Ecto neural progenitor cell (in vitro differentiated cells): Measurements from ENCODE around the gene GAMT.

ENCODE experiments used
- DNase-seq: peaks from one replicate; pipeline ENCODE4 v3.0.0-alpha.2; 2018; ENCODE audit warnings: low spot score

Gene GAMT

DNA sequence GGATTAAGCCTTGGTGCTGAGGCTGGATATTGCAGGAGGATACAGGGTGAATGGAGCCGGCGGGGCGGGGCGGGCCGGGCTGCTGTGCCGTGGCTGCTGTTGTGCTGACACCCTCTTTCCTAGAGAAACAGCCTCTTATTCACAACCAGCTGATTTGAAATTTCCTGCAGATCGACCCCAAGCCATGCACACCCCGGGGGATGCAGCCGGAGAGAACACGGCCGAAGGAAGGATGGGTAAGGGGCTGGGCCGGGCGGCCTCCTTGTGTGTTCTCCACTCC, 17.1 kb upstream of the GAMT start:
- no peak for DNase-seq

DNA sequence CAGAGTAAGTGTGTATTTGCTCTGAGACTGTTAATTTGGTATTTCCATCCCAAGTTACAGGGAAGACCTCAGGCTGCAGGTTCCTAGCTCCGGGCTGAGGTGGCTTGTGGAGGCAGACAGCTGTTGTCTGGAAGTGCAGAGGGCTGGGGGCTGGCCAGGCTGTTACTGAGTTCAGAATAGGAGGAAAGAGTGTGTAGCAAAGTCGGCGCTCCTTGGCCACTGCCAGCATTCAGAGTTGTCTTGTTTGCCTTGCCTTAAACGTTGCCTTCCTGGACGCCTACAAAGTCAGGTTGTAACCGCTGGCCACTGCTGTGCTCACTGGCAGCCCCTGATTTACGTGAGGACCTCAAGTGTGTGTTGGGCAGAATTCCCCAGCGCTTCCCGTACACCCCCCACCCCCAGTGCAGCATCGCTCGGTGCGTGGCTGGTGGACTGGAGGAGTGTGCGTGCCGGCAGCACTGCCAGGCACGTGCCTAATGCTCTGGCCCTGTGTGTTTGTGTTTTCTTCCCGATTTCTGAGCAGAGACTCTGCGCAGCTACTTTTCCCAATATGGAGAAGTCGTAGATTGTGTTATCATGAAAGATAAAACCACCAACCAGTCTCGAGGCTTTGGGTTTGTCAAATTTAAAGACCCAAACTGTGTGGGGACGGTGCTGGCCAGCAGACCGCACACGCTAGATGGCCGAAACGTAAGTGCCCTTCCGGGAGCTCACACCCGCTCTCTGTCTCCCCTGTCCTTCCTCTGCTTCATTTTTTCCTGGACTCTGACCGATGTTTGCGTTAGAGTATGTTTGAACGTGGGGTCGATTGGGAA, 16.5 kb upstream of the GAMT start:
- no peak for DNase-seq

DNA sequence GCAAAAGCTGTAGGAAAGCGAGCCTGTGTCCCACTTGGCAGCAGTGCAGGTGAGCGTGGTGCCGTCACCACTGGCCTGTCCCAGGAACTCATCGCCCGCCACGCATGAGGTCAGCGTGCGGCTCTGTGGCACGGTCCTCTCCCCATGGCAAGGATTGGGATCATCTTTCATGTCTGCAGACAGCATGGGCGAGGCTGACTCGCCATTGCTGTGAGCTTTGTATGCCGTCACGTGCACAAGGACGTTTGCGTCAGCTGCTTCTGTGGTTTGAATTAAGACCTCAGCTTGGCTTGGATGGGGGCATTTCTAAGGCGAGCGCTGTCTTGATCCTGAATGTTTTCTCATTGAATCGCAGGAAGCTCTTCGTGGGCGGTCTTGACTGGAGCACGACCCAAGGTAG, 15.8 kb upstream of the GAMT start:
- no peak for DNase-seq

DNA sequence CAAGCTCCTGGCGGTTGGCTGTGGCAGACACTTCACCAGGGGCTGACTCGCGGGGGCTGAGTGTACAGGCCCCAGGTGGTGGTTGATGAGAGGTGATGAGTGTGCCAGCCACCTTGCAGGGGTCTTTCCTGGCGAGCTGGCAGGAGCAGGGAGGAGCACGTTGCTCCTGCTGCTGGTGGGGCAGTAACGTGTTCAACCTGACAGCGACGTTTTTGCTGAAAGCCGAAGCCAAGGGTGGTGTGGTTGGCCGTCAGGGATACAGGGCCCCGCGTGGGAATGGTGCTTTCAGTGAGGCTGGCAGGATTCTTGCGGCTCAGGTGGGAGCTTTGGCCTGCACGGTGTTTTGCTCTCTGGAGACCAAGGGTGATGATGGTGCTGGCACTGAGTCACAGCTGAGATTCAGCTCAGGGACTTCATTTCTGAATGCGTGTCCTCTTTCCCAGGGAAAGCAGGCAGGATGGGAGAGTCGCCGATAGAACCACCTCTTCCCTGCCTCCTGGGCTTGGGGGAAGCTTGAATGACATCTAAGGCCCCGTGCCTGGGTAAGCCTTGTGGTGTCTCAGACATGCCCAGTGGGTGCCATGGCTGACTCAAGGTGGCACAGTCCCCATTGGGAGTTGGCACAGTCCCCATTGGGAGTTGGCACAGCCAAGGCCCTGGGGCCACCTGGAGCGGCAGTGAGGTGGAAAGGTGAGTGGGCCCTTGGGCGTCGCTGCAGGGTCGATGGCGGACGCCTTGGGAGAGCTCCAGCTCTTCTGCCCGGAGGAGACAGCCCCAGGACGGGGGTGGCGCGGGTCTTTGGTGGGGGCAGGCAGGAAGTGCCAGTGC, 14.9 kb upstream of the GAMT start:
- no peak for DNase-seq

DNA sequence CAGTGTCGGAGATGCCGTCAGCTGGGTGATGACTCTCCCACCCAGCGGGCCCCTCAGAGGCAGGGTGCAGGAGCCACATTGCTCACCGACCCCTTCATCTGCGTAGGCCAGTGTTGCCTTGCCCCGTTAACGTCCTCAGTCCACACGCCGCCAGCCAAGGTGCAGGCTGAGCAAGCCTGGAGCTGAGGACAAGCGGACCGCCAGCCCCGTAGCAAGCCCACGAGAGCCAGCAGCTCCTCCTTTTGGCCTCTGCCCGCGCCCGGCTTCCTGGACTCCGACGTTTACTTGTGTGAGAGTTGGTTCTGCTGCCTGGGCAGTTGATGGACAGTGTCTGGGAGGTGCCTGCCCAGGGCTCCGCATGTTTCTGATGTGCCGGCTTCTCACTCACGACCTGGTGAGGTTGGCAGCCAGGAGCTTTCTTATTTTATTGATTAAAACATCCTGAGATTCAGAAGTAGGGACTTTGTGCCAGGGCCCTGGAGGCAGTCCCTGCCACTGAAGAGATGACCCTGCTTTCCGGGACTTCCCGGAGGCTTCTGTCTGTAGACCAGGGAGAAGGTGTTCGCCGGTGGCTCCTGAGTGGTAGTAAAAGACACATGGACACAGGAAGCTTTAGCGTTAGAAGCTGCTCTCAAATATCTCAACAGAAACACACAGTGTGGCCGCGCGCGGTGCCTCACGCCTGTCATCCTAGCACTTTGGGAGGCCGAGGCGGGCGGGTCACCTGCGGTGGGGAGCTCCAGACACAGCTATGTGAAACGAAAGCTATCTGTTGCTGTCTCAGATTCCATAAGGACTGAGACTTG, 11.9 kb upstream of the GAMT start:
- no peak for DNase-seq

DNA sequence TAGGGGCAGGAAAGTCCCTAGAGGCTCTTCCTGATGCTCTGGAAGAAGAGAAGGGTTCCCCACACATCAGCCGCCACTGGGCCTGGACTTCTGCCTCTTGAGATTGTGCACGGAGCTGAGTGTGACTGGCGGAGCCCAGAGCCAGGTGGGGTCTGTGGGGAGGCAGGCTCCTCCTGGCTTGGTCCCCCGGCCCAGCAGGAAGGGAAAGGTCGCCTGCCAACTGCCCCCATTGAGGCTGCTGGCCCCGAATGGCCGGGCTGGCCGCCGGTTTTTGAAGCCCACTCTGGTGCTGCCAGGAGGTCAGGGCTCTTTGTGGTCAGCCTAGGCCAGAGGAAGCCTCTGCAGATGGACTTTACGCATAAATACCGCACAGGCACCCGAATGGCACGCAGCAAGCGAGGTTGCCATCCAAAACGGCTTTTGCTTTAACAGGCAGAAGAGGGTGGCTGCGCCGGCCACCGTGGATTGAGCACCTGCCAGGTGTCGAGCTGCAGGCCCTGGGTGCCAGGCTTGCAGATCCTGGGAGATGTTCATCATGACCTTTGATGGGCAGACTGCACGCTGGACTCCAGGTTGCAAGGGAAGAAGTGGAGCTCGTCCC, 11.1 kb upstream of the GAMT start:
- no peak for DNase-seq

DNA sequence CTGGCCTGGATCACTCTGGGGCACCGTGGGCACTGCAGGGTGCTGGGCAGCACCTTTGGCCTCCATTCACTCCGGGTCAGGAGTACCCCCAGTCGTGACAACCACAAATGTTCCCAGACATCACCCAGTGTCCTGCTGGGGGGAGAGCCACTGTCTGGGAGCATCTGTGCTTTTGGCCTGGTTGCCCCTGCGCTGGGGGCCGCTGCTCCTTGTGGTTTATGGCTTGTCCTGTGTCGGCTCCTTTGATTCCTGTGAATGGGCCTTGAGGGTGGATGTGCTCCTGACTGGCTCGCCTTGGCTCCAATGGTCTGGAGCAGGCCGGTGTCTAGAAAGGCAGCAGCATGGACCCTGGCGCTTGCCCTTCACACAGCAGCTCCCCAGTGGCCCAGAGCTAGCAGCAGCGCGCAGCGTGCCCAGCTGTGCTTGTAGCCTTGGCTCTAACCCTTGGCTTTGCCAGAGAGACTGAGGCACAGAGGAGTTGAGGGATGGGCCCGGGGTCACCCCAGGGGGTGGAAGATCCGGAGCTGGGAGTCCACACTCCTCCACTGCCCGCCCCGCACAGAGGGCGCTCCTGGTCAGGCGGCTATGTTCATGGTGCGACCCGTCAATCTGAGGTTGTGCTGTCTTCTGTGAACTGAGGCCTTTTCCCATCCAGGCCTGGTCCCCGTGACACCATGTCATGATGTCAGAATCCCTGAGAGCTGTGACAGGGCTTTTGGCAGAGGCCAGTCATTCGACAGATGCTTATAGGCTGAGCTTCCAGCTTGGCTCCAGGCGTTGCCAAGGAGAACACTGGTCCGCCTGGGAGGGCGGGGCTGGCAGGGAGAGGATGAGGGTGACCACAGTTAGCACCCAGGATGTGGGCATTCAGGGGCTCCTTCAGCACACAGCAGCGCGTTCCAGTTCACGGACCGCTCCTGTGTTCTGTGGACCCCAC, 10.2 kb upstream of the GAMT start:
- DNase-seq, result no peak

DNA sequence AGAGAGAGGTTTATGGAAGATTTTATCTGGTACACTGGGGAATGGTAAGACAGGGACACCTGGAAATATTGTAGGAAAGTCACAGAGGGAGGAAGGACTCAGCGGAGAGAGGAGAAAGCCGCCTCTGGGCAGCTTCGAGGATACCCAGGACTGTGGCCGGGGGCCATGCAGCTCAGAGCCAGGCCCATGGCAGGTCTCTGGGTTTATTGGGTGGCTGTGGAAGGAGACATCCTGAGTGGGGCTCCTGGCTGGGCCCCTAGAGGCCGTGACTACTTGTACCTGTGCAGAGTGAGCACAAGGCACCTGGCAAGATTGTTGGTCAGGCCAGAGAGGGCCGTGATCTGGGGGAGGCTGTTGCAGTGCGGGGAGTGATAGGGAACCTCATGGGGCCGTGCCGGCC, 9.4 kb upstream of the GAMT start:
- no peak for DNase-seq

DNA sequence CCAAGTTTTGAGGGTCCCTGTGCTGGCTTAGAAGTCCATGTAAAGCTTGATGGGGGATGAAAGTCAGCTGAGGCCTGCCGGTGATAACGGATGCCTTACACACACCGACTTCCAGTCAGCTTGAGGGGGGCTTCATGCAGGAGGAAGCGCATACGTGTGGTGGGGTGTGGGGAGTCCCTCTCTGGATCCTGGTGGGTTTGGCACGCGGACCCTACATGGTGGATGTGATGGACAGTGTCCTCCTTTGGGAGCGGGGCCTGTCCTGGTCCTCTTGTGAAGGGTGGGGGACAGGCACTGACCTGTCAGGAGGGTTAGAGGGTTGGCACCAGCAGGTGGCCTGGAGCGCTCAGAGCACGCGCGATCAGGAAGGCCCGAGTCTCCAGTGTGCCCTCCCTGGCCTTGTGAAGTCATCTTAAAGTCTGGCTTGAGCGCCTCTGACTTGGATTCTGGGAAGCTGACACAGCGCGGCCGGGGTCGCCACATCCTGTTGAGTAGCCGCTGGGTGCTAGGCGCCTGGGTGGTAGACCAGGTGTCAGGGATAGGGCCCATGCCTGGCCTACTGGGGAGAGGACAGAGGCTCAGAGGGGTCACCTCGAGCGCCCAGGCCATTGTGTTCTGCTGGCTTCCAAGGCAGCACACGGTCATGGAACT, 8.9 kb upstream of the GAMT start:
- DNase-seq, result no peak

DNA sequence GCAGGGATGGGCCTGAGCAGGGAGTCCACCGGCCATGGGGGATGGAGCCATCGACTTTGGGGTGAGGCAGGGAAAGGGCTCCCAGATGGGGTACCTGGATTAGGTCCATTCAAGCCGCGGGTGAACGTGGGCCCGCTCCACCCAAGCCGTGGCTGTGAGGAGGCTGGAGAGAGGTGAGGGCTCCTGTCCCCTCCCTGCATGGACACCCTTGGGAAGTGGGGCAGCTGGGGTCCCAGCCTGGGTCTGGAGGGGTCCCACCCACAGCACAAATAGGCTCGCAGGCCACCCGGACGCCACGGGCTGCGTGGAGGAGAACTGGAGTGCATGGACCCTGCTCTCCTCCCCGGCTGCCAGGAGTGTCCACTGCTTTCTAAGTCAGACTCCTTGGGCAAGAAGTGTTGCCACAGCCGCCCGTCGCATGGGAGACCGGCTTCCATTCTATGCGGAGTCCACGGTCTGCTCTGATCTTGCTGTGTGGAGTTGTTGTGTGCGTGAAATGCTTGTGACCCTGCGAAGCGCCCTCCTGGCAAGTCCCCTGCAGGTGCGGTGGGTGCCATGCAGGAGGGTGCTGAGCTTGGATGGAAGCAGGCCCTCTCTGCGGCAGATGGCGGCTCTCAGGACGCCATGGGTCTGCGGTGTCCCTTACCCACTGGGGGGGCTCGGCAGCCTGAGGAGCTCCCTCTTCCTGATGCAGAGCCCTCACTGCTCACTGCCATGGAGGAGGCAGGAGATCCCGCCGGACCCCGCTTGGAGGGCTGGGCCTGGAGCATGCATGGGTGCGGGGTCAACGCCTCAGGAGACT, 8.1 kb upstream of the GAMT start:
- no peak for DNase-seq

DNA sequence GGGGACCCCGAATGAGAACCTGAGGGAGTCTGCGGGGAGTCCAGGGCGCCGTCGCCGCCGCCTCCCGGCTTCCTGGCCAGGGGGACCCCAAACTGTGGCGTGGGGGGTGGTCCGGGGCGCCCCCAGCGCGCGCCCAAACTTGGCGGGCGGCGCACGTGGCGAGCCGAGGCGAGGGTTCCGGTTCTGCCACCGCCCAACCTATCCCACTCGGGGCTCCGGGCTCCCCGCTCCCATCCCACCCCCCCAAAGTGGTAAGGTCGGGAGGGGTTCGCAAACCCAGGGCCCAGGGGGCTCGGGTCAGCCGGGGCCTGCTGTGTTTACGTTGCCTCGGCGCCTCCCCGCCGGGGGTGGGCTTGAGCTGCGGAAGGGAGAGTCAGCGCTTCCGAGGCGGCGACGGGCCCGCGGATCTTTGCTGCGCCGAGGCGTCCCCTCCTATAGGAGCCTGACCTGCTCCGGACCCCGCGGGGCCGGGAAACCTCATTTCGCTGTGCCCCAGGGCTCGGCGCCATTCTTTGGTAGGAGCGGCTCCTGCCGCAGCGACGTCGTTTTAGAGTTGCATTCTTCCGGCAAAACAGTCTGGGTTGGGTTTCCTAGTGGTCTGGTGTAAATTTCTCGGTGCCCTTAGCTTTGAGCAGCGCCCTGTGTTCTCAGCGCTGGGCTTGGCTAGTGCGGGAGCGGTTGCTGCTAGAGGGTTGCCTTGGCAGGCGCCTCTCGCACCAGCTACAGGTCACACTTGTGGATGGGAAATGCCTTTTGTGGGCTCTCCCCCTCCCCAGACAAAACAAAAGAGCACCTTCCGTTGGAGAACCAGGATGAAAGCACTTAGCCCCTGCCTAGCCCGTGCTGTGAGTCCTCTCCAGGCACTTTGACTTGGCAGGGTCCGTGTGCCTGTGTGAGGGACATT, 7.2 kb upstream of the GAMT start:
- DNase-seq, result peak; percentile 71

DNA sequence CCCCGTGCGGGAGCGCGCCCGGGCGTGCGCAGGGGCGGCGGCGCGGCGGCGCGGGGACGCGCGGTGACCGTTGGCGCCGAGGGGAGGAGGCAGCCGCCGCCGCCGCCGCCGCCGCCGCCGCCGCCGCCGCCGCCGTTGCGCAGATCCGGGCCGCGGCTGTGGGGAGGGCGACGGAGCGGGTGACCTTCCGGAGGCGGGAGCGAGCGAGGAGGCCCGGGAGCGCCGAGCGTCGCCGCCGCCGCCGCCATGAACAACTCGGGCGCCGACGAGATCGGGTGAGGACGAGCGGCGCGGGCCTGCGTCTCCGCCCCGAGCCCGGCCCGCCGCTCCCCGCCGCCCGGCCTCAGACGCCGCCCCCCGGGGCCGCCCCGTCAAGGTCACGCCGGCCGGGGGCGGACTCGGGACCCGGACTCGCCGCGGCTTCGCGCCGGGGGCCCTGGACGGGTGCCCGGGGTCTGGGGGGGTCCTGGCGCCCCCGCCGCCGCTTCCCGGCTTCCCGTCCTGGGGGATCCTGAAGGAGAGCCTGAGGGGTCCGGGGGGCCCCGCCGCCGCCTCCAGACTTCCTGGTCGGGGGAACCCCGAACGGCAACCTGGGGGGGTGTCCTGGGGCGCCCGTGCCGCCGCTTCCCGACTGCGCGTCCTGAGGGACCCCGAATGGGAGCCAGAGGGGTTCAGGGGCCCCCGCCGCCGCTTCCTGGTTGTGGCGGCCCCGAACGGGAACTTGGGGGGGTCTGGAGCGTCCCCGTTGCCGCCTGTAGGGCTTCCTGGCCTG, 6.4 kb upstream of the GAMT start, which contains the start of gene DAZAP1:
TSS of gene DAZAP1 (plus strand) at position 59 of the 772 bp plus-strand sequence. CDS start at position 247, 188 bp downstream.
- DNase-seq, result no peak

DNA sequence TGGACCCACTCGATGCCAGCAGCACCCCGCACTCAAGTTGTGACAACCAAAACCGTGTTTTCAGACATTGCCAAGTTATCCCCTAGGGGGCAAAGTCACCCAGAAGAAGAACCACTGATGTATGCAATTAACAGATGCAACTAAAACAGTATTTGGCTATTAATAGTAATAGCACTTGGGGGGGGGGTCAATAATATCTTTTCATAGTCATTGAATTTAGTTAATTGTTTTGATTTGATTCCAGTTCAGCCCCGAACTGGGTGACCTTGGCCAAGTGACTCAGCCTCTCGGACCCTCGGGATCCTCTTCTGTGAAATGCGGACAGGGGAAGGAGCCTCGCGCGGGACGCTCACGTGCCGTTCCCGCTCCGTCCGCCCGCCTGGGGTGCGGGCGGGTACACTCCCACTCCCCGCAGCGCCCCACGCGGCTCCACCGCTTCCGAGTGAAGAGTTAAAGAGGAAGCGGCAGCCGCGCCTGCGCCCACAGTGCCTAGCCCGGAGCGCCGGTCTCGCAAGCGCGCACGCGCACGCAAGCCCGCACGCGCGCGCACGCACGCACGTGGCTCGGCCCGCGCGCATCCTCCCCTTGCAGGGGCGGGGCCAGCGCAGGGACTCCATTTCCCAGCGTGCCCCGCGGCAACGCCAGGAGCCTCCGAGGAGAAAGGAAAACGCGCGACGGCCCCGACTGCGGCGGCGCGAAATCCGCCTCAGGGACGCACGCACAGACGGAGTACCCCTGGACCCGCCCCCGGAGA, 5.6 kb upstream of the GAMT start:
- DNase-seq, result peak; percentile 99

DNA sequence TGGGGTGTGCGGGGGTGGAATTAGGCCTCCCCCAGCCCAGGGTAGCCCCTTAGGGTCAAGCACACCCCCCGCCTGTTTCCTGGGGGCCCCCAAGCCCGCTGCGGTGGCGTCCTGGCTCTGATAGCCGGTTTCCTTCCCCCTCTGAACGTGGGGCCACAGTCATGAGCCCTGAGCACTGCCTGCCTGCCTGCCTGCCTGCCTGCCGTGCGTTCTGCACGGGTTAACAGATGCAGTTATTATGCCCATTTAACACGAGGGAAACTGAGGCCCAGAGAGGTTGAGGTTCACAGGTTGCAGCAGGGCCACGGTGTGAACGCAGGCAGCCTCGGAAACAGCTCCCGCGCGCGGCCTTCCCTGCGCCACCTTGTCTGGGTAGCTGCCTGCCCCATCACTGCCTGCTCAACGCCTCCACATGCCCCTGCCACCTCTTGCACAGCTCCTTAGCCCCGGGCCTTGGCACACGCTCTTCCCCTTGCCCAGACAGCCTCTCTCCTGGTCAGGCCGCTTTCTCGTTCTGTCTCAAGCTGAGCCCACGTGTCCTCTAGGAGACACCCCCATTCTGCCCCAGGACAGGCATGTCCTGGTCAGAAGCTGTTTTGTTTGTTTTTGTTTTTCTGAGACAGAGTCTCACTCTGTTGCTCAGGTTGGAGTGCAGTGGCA, 1.2 kb upstream of the GAMT start:
- no peak for DNase-seq

DNA sequence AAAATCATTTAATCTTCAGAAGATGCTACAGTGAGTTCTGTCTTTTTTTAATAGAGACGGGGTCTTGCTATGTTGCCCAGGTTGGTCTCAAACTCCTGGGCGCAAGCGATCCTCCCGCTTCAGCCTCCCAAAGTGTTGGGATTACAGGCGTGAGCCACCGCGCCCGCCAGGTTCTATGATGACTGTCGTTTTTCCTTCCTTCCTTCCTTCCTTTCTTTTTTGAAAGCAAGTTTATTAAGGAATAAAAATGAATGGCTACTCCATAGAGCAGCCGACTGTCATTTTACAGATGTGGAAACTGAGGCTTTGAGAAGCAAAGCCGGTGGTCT, 511 bp upstream of the GAMT start:
- no peak for DNase-seq

DNA sequence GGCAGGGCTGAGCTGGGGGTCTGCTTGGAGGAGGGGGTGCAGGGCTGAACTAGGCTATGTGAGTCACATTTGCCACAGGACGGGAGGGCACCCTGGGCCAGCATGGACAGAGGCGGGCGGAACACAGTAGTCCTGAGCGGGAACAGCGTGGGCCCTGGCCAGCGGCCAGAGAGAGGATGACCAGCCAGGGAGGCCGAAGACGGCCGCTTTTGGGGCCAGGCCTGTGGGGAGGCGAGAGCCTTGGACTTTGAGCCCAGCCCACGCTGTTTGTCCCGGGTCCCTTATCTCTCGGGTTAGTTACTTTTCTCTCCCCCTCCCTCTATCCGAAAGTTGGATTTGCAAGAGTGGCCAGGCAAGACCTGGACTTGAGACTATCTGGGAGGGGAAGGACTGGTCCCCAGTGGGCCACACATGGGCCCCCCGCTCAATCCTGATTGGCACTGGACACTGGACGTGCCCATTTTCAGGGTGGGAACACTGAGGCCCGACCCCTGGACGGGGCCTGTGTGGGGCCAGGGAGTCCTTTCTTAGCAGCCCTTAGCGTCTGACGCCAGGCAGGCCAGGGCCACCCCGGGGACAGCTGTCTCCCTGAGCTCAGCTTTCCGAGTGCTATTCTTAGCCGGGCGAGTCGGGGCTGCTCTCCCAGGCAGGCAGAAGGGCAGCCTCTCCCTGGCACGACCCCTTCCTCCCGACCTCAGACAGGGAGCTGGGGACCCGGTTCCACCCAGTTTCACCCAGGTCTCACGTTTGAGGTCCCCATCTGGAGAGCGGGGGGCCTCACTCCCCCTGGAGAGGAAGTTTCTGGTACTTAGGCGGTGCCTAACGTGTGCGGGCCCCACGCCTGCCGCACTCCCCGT, 833 bp downstream of the GAMT start:
- DNase-seq, result no peak
